Left lung (tissue), 10 donors: ENCODE results near the gene MOB2. TPM values are rescaled to one million over a fixed set of nuclear protein-coding genes. Genes with fewer than 3 reads are reported as not detected.

ENCODE experiments used
- ATAC-seq: fragments of 200-7000 bp; cut with Tn5 transposase; one replicate; pipeline ENCODE4 v1.9.1; 2020; ENCODE audit warnings: moderate library complexity
- DNase-seq, 4 donors: peaks; one replicate each; pipeline ENCODE4 v3.0.0-alpha.2; 2013 to 2020
- H3K27ac ChIP-seq, 2 donors: fragments of 200-600 bp; sonication (generic) in 1 of 2; one replicate each; pipeline versions ENCODE4 v1.5.0 to v1.8.0; 2020 to 2021
- H3K27me3 ChIP-seq, 2 donors: fragments of 200-600 bp; sonication (generic) in 1 of 2; one replicate each; pipeline versions ENCODE4 v1.5.0 to v1.8.0; 2020 to 2021
- H3K36me3 ChIP-seq, 2 donors: fragments of 200-600 bp; sonication (generic) in 1 of 2; one replicate each; pipeline versions ENCODE4 v1.5.0 to v1.8.0; 2020 to 2021
- H3K4me1 ChIP-seq, 2 donors: fragments of 200-600 bp; one replicate each; pipeline ENCODE4 v1.8.0; 2021
- H3K4me3 ChIP-seq, 2 donors: fragments of 200-600 bp; sonication (generic) in 1 of 2; one replicate each; pipeline versions ENCODE4 v1.5.0 to v1.8.0; 2020 to 2021; ENCODE audit warnings: mild to moderate bottlenecking in 1 of 2
- H3K9me3 ChIP-seq, 2 donors: fragments of 200-600 bp; sonication (generic) in 1 of 2; one replicate each; pipeline versions ENCODE4 v1.5.0 to v1.8.0; 2020 to 2021
- CTCF ChIP-seq, 2 donors: fragments of 200-600 bp; sonication (generic) in 1 of 2; IDR thresholded peaks; one replicate each; pipeline versions ENCODE4 v1.5.0 to v1.8.0; 2021; ENCODE audit warnings: antibody characterized with exemption in 2 of 2
- intact Hi-C, 2 donors: fragments of 100-400 bp; cut with DNase I; formaldehyde crosslinking; loops; one replicate each; pipeline versions ENCODE4 v1.11.2 to v1.14.2; 2022
- polyA plus RNA-seq, 6 donors: library from polyadenylated mRNA; unstranded; fragments of 120-200 nt; gene quantifications; one replicate each; pipeline ENCODE4 v1.2.1, GENCODE V29; 2013; ENCODE audit not compliant: insufficient read length in 6 of 6
- total RNA-seq, 2 donors: library from RNA; stranded (reverse); fragmentation: NEBNext Ultra II Directional; extraction: Animal tissue kit (Norgen Biotek cat#: 25700); gene quantifications; one replicate each; pipeline ENCODE4 v1.2.1, GENCODE V29; 2021
- donor health status: DM: no; HTN: yes; CAD: no.
- donor health status: DM: no; HTN: no; CAD: no.

The MOB2 gene
- total and polyA plus RNA-seq, 8 donors = 36.1 to 41.3 (median 37.3) TPM

- TF ChIP-seq CTCF (IDR thresholded peaks at IDR 0.05) = no peak
- ATAC-seq = no peak
- Histone ChIP-seq H3K27ac (no peak overlapping the region), H3K9me3 (no peaks in the 10 kb centered on the region), H3K27me3 (no peaks in the 10 kb centered on the region), H3K36me3 (peaks cover 0 to 90% of the 10 kb centered on the region in 2 donors), H3K4me3 (no peak overlapping the region), H3K4me1 (no peaks in the 10 kb centered on the region)
- peak in 1 of 4 donors; percentile 66 for DNase-seq
- intact Hi-C loops = no loop called here
Observed at GRCh38 chr11:1472180-1473005, 14.2 kb downstream of the MOB2 start.

- no peak for ATAC-seq
- TF ChIP-seq CTCF (IDR thresholded peaks at IDR 0.05) = no peak
- H3K36me3 ChIP-seq = peaks cover 0 to 84% of the 10 kb centered on the region in 2 donors
- no peak overlapping the region for H3K27ac ChIP-seq
- H3K27me3 ChIP-seq = no peaks in the 10 kb centered on the region
- no peaks in the 10 kb centered on the region for H3K9me3 ChIP-seq
- no peak overlapping the region for H3K4me3 ChIP-seq
- DNase-seq = peak in 1 of 4 donors; percentile 70
- intact Hi-C loops = no loop called here
- H3K4me1 ChIP-seq = no peaks in the 10 kb centered on the region
Observed at GRCh38 chr11:1471736-1472135, 14.8 kb downstream of the MOB2 start.

- H3K27me3 ChIP-seq = no peaks in the 10 kb centered on the region
- H3K9me3 ChIP-seq = no peaks in the 10 kb centered on the region
- no peak overlapping the region for H3K27ac ChIP-seq
- DNase-seq = peak in 1 of 4 donors; percentile 73
- H3K4me1 ChIP-seq = no peaks in the 10 kb centered on the region
- TF ChIP-seq CTCF (IDR thresholded peaks at IDR 0.05) = no peak
- no peak for ATAC-seq
- no peak overlapping the region for H3K4me3 ChIP-seq
- H3K36me3 ChIP-seq = peaks cover 0 to 76% of the 10 kb centered on the region in 2 donors
- intact Hi-C loops = no loop called here
Observed at GRCh38 chr11:1470681-1471611, 15.6 kb downstream of the MOB2 start.

- TF ChIP-seq CTCF (IDR thresholded peaks at IDR 0.05) = no peak
- intact Hi-C loops = no loop called here
- H3K36me3 ChIP-seq = peaks cover 0 to 73% of the 10 kb centered on the region in 2 donors
- no peak overlapping the region for H3K4me3 ChIP-seq
- no peak overlapping the region for H3K27ac ChIP-seq
- no peaks in the 10 kb centered on the region for H3K27me3 ChIP-seq
- DNase-seq (peak in 1 of 4 donors; percentile 71), ATAC-seq (no peak)
- H3K9me3 ChIP-seq = no peaks in the 10 kb centered on the region
- no peaks in the 10 kb centered on the region for H3K4me1 ChIP-seq
Observed at GRCh38 chr11:1469911-1470680, 16.5 kb downstream of the MOB2 start.
